GM19193 (cell line): ENCODE measurements around the gene PBX1.

Experiments used
- POLR2A ChIP-seq: IDR thresholded peaks from 4 replicates; pipeline ENCODE4 v1.6.1; 2011; ENCODE audit not compliant: insufficient read depth, insufficient read length; ENCODE audit errors: extremely low read depth

The PBX1 gene

GRCh38 chr1:164774413-164774812 is 215.4 kb downstream of the PBX1 start:
- TF ChIP-seq POLR2A: no peak

GRCh38 chr1:164774819-164775654 is 216.1 kb downstream of the PBX1 start:
- TF ChIP-seq POLR2A: no peak

- TF ChIP-seq POLR2A: no peak
Observed at GRCh38 chr1:164777518-164777917, 218.5 kb downstream of the PBX1 start.

GRCh38 chr1:164779376-164779775 is 220.4 kb downstream of the PBX1 start:
- no peak for TF ChIP-seq POLR2A

- TF ChIP-seq POLR2A: no peak
Observed at GRCh38 chr1:164780111-164780812, 221.3 kb downstream of the PBX1 start.

- no peak for TF ChIP-seq POLR2A
Observed at GRCh38 chr1:164780863-164781262, 221.9 kb downstream of the PBX1 start.

GRCh38 chr1:164781972-164782371 is 223.0 kb downstream of the PBX1 start:
- TF ChIP-seq POLR2A: no peak

GRCh38 chr1:164783778-164784555 is 225.0 kb downstream of the PBX1 start:
- TF ChIP-seq POLR2A: no peak

GRCh38 chr1:164784960-164785359 is 226.0 kb downstream of the PBX1 start:
- no peak for TF ChIP-seq POLR2A

- TF ChIP-seq POLR2A: no peak
Observed at GRCh38 chr1:164785841-164786534, 227.0 kb downstream of the PBX1 start.

GRCh38 chr1:164786980-164787833 is 228.2 kb downstream of the PBX1 start:
- TF ChIP-seq POLR2A: no peak

- TF ChIP-seq POLR2A: no peak
Observed at GRCh38 chr1:164787834-164788231, 228.8 kb downstream of the PBX1 start.

- no peak for TF ChIP-seq POLR2A
Observed at GRCh38 chr1:164790081-164790480, 231.1 kb downstream of the PBX1 start.
